HG03280 (cell line): Measurements from ENCODE around the gene ZNF18.
"Not testable (repeated sequence)": the region's sequence is repeated elsewhere in the genome, so short reads cannot be mapped to it uniquely, and the experiment has no call there.

Experiments used
- ATAC-seq: cut with Tn5 transposase; IDR thresholded peaks from one replicate; pipeline ENCODE4 v1.9.1; 2021; ENCODE audit warnings: mild to moderate bottlenecking, moderate library complexity; ENCODE audit not compliant: unreplicated experiment

ZNF18 gene

GRCh38 chr17:11986942-11987329, 10.3 kb downstream of the ZNF18 start:
- no peak for ATAC-seq

- ATAC-seq = no peak
Measured at GRCh38 chr17:11986179-11986941, 10.9 kb downstream of the ZNF18 start.

- no peak for ATAC-seq
Measured at GRCh38 chr17:11981862-11982261, 15.4 kb downstream of the ZNF18 start.

GRCh38 chr17:11980813-11981212, 16.5 kb downstream of the ZNF18 start:
- ATAC-seq = no peak

- no peak for ATAC-seq
Measured at GRCh38 chr17:11979795-11980194, 17.5 kb downstream of the ZNF18 start.

- not testable (repeated sequence) for ATAC-seq
Measured at GRCh38 chr17:11972741-11973140, 24.5 kb downstream of the ZNF18 start.

- no peak for ATAC-seq
Measured at GRCh38 chr17:11969565-11969964, 27.7 kb downstream of the ZNF18 start.

GRCh38 chr17:11954936-11955335, 42.3 kb downstream of the ZNF18 start:
- ATAC-seq = no peak

- no peak for ATAC-seq
Measured at GRCh38 chr17:11953924-11954323, 43.4 kb downstream of the ZNF18 start.

GRCh38 chr17:11952610-11953009, 44.7 kb downstream of the ZNF18 start:
- no peak for ATAC-seq

GRCh38 chr17:11950771-11951519, 46.3 kb downstream of the ZNF18 start:
- ATAC-seq = no peak

GRCh38 chr17:11949571-11949970, 47.7 kb downstream of the ZNF18 start:
- not testable (repeated sequence) for ATAC-seq

- ATAC-seq = no peak
Measured at GRCh38 chr17:11948789-11949188, 48.5 kb downstream of the ZNF18 start.

- ATAC-seq = no peak
Measured at GRCh38 chr17:11944587-11944986, 52.7 kb downstream of the ZNF18 start.

- ATAC-seq = no peak
Measured at GRCh38 chr17:11943759-11944347, 53.4 kb downstream of the ZNF18 start.

GRCh38 chr17:11943086-11943485, 54.2 kb downstream of the ZNF18 start:
- ATAC-seq = not testable (repeated sequence)

- no peak for ATAC-seq
Measured at GRCh38 chr17:11940904-11941303, 56.4 kb downstream of the ZNF18 start.

- ATAC-seq = no peak
Measured at GRCh38 chr17:11935734-11936406, 61.4 kb downstream of the ZNF18 start.

- no peak for ATAC-seq
Measured at GRCh38 chr17:11932337-11932898, 64.9 kb downstream of the ZNF18 start.

- ATAC-seq = no peak
Measured at GRCh38 chr17:11928436-11928835, 68.8 kb downstream of the ZNF18 start.
